Measurements from ENCODE around the gene TMEM255B.

DNA sequence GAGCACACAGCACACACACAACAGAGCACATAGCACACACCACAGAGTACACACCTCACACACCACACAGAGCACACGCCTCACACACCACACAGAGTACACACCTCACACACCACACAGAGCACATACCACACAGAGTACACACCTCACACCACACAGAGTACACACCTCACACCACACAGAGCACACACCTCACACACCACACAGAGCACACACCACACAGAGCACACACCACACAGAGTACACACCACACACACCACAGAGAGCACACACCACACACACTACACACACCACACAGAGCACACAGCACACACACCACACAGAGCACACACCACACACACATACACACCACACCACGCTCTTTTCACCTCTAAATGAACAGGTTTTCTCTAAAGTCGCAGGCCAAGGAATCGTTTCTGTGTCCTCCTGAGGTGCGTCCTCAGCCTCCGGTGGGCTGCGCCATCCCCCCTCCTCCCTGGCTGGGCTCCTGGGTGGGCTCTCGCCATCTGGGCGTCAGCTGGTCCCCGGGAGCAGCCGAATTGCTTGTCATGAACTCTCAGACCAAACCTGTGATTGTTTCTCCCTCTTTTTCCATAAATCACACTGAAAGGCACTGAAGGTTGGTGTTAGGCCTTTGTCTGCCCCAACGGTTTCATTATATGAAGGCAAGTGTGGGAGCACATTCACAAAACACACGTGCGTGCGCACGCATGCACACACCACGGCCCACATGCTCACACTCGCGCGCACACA lies 37.4 kb downstream of the TMEM255B start:
- no peak for TF ChIP-seq CEBPB (IDR thresholded peaks at IDR 0.05; ENCODE audit: low read depth)
- no peak for TF ChIP-seq SP1 (IDR thresholded peaks at IDR 0.05; ENCODE audit: low read depth)
- TF ChIP-seq CBX3 (IDR thresholded peaks at IDR 0.05; ENCODE audit: low read depth), result no peak
- TF ChIP-seq, protein P1, sequence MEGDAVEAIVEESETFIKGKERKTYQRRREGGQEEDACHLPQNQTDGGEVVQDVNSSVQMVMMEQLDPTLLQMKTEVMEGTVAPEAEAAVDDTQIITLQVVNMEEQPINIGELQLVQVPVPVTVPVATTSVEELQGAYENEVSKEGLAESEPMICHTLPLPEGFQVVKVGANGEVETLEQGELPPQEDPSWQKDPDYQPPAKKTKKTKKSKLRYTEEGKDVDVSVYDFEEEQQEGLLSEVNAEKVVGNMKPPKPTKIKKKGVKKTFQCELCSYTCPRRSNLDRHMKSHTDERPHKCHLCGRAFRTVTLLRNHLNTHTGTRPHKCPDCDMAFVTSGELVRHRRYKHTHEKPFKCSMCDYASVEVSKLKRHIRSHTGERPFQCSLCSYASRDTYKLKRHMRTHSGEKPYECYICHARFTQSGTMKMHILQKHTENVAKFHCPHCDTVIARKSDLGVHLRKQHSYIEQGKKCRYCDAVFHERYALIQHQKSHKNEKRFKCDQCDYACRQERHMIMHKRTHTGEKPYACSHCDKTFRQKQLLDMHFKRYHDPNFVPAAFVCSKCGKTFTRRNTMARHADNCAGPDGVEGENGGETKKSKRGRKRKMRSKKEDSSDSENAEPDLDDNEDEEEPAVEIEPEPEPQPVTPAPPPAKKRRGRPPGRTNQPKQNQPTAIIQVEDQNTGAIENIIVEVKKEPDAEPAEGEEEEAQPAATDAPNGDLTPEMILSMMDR (IDR thresholded peaks at IDR 0.05 in 2 of 3, conservative IDR thresholded peaks at IDR 0.05 in 1 of 3; ENCODE audit: borderline replicate concordance in 1 of 3, insufficient read depth in 1 of 3, low read depth in 2 of 3, low read length in 2 of 3), result no peak
- no peak for TF ChIP-seq RAD21 (IDR thresholded peaks at IDR 0.05; ENCODE audit: low read depth)
- TF ChIP-seq POLR2A (IDR thresholded peaks at IDR 0.05; ENCODE audit: borderline replicate concordance, extremely low read depth, insufficient read depth, insufficient read length), result no peak
- TF ChIP-seq EGR1 (IDR thresholded peaks at IDR 0.05; ENCODE audit: low read depth), result no peak
- no peak for TF ChIP-seq POLR2AphosphoS5 (IDR thresholded peaks at IDR 0.05; ENCODE audit: low read depth, low read length)
